NOMO-1 treated with DMSO at 0.1 percent for 48 hours (cell line): Measurements from ENCODE around the gene CDCA7L.
"Not testable (repeated sequence)": the region's sequence is repeated elsewhere in the genome, so short reads cannot be mapped to it uniquely, and the experiment has no call there.

Experiments used
- DNase-seq: peaks from one replicate; lab custom pipeline; 2025; ENCODE audit not compliant: unreplicated experiment; lab: John Stamatoyannopoulos, UW

Gene CDCA7L

GRCh38 chr7:21911341-21911875, 34.3 kb downstream of the CDCA7L start:
- no peak for DNase-seq

DNA sequence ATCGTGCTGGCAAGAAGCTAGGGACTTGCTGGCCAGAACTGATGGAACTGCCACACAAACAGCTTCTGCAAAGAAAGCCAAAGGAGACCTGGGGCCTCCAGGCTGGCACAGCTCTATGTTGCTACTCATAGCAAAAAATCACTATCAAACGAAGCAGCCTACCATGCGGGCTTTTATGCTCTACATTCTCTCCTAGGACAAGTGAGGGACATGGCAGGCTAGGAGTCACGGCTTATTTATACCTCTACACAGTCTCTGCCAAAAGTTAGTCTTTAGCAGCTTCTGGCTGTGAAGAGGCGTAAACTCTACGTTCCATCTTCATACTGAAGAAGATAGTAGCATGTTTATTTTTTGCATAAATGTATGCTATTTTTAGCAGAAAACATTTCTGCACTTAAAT, 35.4 kb downstream of the CDCA7L start:
- no peak for DNase-seq

DNA sequence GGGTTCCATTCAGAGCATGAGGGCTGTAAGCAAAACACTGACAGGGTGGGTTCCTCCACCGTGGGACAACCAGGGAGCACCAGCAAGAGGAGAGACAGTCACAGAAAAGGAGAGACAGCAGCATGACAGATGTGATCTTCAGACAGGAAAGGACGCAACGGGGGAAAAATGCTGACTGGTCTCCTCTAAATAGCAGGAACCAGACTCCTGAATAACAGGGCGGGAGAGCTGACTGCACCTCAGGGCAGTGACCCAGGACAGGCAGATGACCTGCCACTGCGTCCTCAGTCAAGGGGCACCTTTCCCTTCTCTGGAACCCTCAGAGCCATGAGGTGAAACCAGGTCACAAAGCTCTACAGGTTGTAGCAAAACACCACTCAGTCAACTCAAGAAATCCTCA, 37.0 kb downstream of the CDCA7L start:
- DNase-seq = no peak

DNA sequence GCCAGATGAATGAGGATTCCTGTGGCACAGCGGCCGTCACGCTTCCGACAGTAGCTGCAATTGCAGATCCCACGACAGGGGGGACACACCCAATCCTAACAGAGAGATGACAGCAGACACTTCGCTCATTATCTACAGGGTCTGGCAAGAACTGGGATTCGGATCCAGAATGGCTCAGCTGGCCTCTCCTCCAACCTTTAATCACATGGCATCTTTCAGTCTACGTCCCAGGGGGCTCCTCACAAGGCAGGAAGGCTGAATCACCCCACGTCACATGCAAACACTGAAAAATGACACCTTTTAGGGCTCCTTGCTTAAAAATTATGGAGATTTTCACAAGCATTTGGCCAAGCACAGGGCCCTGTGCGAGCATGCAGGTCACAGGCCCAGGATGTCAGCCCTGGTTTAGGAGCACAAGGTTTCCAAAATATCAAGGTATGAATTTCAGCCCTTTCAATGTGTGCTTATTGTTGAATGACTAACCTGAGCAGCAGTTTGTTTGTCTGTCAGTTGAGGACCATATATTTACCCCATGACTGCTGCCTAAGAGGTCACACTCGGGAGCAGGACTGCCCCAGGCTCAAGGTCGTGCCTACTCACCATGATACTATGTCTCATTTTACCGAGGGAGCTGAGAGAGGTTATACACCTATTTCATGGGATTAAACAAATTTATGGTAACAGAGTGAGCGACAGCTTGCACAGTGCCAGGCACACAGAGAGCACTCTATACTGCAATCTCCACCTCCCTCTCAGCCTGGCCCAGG, 42.5 kb downstream of the CDCA7L start:
- no peak for DNase-seq

- DNase-seq = no peak
Measured at GRCh38 chr7:21902240-21902639, 43.5 kb downstream of the CDCA7L start.

DNA sequence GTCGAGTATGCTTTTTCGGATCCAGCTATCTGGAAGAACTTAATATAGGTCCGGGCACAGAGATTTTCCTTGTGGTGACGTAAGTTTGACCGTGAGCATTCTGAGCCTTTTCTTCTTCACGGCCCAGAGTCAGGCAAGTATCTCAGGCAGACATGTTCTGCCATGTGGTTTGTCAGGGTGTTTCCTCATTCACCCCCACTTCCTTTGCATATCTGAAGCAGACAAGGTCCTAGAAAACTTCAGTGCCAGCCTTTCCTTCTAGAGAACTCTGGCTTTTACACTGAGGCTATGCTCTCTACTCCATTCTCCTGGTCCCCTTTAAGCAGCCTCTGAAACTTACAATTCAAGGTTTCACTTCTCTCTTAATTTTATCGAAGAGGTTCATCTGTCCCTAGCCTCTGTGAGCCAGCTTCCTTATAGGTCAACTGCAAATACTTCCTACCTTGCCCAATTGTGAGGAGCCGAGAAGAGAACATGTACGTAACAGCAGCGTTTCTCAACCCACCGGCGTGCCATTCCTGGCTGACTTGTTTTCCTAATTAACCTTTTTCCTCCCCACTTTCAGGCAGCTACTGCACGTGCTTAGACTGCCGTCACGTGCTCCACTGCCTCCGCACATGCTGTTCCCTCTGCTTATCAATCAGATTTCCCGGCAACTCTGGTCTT, 47.3 kb downstream of the CDCA7L start:
- peak; percentile 95 for DNase-seq

DNA sequence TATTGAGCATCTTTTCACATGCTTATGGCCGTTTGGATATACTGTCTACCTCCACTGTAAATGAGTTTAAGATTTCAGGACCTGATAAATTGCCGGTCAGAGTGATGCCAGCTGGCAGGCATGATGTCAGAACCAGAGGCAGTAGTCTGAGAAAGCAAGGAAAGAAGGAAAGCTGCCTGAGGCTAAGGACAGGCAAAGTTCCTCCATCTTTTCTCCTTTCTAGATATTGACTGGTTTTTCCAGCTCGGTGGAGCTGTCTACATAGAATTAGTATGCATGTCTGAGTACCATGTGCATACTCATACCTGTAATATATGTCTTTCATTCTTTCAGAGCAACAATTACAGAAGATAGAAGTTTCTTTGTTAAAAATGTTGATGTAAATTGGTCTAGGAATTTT, 52.3 kb downstream of the CDCA7L start:
- no peak for DNase-seq

- DNase-seq = no peak
Measured at GRCh38 chr7:21891291-21891690, 54.4 kb downstream of the CDCA7L start.

DNA sequence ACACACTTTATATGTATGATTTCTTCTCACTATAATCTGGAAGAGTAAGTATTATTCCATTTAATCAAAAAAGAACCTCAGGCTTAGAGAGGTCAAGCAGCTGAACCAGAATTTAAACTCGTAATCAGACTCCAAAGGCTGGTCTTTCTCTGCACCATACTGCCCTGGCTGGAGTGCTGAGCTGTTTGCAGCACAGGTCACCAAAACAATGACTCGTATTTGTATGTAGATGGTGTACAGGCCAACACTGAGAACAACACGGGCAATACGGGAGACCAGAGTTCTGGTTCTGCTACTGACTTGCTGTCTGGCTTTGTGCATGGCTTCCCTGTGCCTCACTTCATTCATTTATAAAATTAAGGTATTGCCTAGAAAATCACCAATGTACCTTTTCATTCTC, 57.9 kb downstream of the CDCA7L start:
- no peak for DNase-seq

DNA sequence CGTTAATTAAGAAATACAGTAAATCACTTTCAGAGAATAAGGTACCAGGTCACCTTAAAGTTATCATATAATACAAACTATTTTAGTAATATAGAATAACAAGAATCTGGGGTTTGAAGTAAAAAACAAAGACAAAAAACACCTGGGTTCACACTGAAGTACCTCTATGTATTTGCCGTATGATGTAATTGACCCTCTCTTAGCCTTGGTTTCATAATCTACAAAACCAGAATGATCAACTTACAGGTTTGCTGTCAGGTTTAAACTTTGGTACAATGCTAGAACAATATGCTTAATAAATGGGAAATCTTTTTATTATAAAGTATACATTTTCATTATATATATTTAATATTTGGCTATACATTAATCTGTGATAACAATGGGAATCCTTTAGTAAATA, 58.3 kb downstream of the CDCA7L start:
- DNase-seq = no peak

DNA sequence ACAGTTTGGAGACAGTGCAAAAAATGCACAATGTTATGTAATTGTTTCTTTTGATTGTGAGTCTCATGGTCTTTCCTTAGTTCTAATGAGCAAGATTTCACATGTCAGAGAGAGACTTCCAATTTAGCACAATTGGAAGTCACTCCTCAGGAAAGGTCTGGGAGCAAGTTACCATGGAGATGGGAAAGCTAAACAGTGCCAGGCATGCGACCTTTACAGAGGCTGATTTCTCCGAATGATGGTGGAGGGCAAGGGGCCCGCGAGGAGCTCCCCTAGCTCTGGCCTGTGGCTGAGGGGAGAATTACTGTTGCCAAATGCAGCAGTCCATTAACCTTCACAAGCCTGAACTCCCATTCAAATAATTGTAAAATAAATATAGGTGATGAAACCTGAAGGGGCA, 59.3 kb downstream of the CDCA7L start:
- DNase-seq = no peak

DNA sequence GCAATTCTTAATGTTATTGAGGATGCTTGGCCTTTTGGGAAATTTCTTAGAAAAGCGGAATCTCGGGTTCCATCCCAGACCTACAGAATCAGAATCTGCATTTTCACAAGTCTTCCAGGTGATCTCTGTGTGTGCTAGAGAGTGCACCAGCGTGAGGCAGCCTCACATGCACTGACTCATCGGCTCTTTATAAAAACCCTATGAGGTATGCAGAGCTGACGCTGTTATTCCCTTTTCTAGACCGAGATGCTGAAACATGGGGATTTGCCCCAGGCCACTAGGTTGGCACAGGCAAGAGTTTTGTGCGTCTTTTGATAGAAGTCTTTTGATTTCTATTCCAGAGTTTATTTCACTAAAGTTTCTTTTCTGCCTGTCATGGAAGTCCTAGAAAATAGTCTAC, 61.2 kb downstream of the CDCA7L start:
- DNase-seq = no peak

DNA sequence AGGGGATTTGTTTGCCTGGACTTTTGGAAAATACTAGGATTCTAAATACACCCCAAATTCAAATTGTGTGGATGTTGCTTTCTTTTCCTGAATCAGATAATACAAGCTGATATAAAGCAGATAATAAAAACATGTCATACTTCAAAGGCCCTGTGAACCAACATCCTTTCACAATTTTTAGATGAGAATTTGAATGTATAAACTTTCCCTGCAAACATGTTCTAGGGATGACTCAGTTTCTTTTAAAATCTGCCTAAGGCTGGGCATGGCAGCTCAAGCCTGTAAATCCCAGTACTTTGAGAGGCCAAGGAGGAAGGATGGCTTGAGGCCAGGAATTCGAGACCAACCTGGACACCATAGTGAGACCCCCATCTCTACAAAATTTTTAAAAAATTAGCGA, 62.2 kb downstream of the CDCA7L start:
- DNase-seq = not testable (repeated sequence)

GRCh38 chr7:21883069-21883468, 62.6 kb downstream of the CDCA7L start:
- DNase-seq = no peak

GRCh38 chr7:21869785-21870402, 75.8 kb downstream of the CDCA7L start:
- no peak for DNase-seq

- no peak for DNase-seq
Measured at GRCh38 chr7:21868576-21868850, 77.2 kb downstream of the CDCA7L start.

DNA sequence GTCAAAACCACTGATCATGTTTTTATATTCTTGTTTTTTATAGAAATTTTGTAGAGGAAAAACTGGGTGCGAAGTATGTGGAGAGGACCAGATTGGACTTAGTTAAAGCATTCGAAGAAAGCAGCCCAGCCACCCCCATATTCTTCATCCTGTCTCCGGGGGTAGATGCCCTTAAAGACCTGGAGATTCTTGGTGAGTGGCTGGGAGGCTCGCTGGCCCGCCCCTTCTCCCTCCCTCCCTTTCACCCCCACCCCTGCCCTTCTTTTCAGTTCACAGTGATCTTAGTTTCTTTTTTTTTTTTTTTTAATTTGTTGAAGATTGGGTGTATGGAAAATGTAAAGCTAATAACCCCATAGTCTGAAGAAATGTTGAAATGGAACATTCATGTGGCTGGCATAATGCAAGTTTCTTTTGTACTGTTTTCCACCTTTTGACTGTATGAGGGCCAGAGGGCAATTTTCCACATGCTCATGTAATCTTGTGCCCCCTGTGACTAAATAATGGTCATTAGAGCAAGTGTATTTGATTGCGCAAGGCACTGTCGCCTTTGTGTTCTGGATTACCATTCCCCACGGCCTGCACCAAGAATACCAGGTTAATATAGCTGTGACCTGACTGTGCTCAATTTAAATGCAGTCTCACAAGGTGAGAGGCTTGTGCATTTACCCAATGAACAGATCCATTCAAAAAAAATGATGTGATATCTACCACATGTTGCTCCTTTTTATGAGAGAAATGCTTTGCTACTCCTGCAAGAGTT, 77.7 kb downstream of the CDCA7L start:
- no peak for DNase-seq

DNA sequence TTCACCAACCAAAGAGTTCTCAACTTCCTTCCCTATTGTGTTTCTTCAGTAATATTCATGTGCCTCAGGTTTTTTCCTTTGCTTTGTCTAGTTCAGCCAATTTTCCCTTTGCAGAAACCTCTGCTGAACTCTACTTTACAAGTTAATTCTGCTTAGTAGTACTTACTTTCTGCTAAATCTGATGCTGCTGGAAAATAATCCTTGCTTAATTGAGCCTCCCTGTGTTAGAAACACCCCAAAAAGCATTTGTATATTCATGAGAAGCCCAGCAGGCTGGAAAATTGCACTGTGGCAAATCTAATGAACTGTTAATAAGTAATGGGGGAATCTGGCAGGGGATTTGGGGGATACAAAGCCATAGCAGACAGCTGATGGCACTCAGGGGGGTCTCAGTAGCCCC, 78.5 kb downstream of the CDCA7L start:
- no peak for DNase-seq

DNA sequence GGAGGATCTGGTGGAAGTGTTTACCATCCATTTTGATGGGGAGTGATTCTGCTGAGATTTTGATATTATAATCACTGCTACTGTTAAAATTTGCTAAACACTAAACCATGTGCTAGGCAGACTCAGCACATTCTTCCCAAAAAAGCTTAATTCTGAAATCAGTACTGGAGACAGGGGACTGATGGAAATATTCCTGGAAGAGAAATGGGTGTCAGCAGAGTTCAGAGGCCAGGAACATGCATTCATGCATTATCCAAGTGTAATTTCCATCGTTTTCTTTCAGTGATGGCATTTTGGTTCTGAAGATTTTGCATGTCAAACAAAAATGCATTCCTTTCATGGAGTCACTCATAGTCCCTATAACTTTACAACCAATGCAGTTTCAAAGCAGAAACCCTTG, 79.0 kb downstream of the CDCA7L start:
- DNase-seq = no peak

DNA sequence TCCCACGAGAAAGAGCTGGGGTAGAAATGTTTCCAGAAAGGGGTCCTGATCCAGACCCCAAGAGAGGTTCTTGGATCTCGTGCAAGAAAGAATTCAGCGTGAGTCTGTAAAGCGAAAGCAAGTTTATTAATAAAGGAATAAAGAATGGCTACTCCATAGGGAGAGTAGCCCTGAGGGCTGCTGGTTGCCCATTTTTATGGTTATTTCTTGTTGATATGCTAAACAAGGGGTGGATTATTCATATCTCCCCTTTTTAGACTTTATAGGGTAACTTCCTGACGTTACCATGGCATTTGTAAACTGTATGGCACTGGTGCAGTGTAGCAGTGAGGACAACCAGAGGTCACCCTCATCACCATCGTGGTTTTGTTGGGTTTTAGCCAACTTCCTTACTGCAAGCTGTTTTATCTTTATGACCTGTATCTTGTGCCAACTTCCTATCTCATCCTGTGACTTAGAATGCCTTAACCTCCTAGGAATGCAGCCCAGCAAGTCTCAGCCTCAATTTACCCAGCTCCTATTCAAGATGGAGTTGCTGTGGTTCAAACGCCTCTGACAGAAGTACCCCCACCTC, 80.0 kb downstream of the CDCA7L start:
- not testable (repeated sequence) for DNase-seq

- DNase-seq = no peak
Measured at GRCh38 chr7:21851559-21851967, 94.1 kb downstream of the CDCA7L start.
